Stimulated activated CD4-positive, alpha-beta T cell treated with anti-CD3 and anti-CD28 coated beads, Interleukin-4, amount 100 ng/mL, for 4 hours (primary cell): ENCODE results near the gene ARFRP1.

Experiments used
- DNase-seq, 2 experiments: peaks; one replicate each; pipeline ENCODE4 v3.0.0-alpha.2; 2020

Gene ARFRP1

GRCh38 chr20:63743210-63743970 lies 35.6 kb upstream of the ARFRP1 start:
- DNase-seq, result no peak

- no peak for DNase-seq
These were observed 34.7 kb upstream of the ARFRP1 start for GRCh38 chr20:63742381-63743024.

GRCh38 chr20:63741676-63742380 lies 34.1 kb upstream of the ARFRP1 start:
- DNase-seq, result no peak

- DNase-seq, result no peak
These were observed 33.5 kb upstream of the ARFRP1 start for GRCh38 chr20:63741354-63741675.

- no peak for DNase-seq
These were observed 33.0 kb upstream of the ARFRP1 start for GRCh38 chr20:63740627-63741353.

GRCh38 chr20:63740070-63740626 lies 32.4 kb upstream of the ARFRP1 start:
- peak in 1 of 2 experiments; percentile 40 for DNase-seq

- DNase-seq, result peak; percentile 53 to 71
These were observed 31.6 kb upstream of the ARFRP1 start, which contains the start of gene SLC2A4RG for GRCh38 chr20:63739130-63740069. Gene SLC2A4RG, plus strand, starts transcription at chr20:63739776. Its CDS starts 137 bp downstream, at chr20:63739913.

- no peak for DNase-seq
These were observed 30.9 kb upstream of the ARFRP1 start for GRCh38 chr20:63738687-63739129.

- peak in 1 of 2 experiments; percentile 36 for DNase-seq
These were observed 30.3 kb upstream of the ARFRP1 start for GRCh38 chr20:63737945-63738686.

GRCh38 chr20:63737695-63737944 lies 29.8 kb upstream of the ARFRP1 start:
- DNase-seq, result no peak

GRCh38 chr20:63736893-63737694 lies 29.3 kb upstream of the ARFRP1 start:
- peak; percentile 43 to 55 for DNase-seq

GRCh38 chr20:63735859-63736718 lies 28.3 kb upstream of the ARFRP1 start, which contains the start of gene LIME1:
Gene LIME1, plus strand, starts transcription at chr20:63736664. Its CDS starts 886 bp downstream, at chr20:63737550.
- peak; percentile 51 to 72 for DNase-seq

- no peak for DNase-seq
These were observed 27.4 kb upstream of the ARFRP1 start for GRCh38 chr20:63734946-63735858.

- no peak for DNase-seq
These were observed 26.6 kb upstream of the ARFRP1 start for GRCh38 chr20:63734111-63734945.

GRCh38 chr20:63733579-63734081 lies 25.9 kb upstream of the ARFRP1 start:
- no peak for DNase-seq

GRCh38 chr20:63733117-63733516 lies 25.3 kb upstream of the ARFRP1 start:
- no peak for DNase-seq
